ENCODE measurements around the gene GOLGA6L2.
"Not testable (repeated sequence)": the region's sequence is repeated elsewhere in the genome, so short reads cannot be mapped to it uniquely, and the experiment has no call there.

The GOLGA6L2 gene

DNA sequence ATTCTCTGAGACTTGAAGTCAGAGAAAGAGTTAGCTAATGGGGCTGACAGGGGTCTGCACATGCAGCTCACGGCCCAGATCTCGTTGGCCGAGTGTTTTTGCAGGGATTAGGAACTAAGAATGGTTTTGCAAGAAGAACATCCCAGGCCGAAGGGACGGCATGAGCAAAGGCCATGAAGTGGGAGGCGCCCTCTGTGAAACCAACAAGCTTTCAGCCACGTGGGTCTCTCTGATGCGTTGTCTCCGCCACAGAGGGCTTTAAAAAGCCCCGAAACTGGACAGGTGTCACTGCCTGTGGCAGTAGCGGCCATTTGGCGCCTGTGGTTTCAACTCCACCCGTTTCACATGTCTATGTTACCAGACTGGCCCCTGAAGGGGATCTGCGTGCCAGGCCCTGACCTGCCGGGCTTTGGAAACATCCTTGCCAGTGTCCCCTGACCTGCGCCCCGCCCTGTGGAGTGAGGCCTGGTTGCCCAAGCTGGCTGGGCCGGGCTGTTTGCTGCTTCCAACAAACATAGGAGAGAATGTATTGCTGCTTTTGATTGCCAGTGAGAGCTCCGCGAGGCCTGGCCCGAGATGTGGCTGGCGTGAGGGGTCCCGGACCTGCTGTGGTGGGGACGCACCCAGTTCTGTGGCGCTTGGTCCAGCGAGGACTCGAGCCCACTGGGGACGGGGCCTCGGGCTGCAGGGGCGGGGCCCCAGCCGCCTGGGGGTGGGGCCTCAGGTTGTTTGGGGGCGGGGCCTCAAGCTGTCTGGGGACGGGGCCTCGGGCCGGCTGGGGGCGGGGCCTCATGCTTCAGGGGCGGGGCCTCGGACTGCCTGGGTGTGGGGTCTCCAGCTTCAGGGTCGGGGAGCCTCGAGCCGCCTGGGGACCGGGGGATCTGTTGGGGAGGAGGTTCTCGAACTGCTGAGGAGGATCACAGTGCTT, 30.4 kb downstream of the GOLGA6L2 start:
- TF ChIP-seq, protein P1, sequence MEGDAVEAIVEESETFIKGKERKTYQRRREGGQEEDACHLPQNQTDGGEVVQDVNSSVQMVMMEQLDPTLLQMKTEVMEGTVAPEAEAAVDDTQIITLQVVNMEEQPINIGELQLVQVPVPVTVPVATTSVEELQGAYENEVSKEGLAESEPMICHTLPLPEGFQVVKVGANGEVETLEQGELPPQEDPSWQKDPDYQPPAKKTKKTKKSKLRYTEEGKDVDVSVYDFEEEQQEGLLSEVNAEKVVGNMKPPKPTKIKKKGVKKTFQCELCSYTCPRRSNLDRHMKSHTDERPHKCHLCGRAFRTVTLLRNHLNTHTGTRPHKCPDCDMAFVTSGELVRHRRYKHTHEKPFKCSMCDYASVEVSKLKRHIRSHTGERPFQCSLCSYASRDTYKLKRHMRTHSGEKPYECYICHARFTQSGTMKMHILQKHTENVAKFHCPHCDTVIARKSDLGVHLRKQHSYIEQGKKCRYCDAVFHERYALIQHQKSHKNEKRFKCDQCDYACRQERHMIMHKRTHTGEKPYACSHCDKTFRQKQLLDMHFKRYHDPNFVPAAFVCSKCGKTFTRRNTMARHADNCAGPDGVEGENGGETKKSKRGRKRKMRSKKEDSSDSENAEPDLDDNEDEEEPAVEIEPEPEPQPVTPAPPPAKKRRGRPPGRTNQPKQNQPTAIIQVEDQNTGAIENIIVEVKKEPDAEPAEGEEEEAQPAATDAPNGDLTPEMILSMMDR (IDR thresholded peaks at IDR 0.05; ENCODE audit: borderline replicate concordance, control extremely low read depth, extremely low read depth, insufficient read depth, missing control alignments) = no peak
- in situ Hi-C loops (cut with MboI; ENCODE audit: low sequenced_read_pairs, unreplicated experiment) = no loop called here
- DNase-seq (ENCODE audit: low spot score) = no peak

DNA sequence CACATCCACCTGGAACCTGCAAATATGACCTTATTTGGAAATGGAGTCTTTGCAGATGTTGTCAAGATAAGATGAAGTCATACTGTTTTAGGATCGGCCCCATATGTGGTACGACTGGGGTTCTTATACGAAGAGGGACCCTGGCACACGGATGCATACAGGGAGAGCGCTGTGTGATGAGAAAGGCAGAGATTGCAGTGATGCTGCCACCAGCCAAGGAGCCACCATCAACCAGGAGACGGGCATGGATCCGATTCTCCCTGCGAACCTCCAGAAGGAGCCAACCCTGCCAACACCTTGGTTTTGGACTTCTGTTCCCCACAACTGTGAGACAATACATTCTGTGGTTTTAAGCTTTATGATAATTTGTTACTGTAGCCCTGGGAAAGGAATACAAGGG, 31.2 kb downstream of the GOLGA6L2 start:
- DNase-seq (ENCODE audit: low spot score); in situ Hi-C loops (cut with MboI; ENCODE audit: low sequenced_read_pairs, unreplicated experiment): not testable (repeated sequence)

DNA sequence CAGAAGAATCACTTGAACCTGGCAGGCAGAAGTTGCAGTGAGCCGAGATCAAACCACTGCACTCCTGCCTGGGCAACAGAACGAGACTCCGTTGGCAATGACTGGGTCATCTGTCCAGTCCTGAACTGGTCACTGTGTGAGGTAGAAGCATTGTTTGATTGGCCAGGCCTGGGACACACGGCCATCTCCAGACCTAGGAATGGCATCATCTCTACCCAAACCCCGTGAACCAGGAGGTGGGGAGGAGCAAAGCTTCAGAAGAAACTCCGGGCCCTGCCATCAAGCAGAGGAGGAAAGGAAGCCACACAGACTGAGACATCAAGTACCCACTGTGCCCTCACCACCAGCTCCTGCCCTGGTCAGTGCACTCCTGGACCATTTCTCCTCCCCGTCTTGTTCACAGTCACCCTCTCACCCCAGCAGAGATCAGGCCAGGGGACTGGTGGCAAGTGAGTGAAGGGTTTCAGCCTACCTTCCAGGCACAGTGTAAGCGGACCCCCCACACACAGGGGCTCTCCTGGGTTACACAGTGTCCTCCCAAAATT, 31.6 kb downstream of the GOLGA6L2 start:
- no peak for DNase-seq (ENCODE audit: low spot score)
- TF ChIP-seq, protein P1 (IDR thresholded peaks at IDR 0.05; ENCODE audit: borderline replicate concordance, control extremely low read depth, extremely low read depth, insufficient read depth, missing control alignments) = no peak
- in situ Hi-C loops (cut with MboI; ENCODE audit: low sequenced_read_pairs, unreplicated experiment) = no loop called here

DNA sequence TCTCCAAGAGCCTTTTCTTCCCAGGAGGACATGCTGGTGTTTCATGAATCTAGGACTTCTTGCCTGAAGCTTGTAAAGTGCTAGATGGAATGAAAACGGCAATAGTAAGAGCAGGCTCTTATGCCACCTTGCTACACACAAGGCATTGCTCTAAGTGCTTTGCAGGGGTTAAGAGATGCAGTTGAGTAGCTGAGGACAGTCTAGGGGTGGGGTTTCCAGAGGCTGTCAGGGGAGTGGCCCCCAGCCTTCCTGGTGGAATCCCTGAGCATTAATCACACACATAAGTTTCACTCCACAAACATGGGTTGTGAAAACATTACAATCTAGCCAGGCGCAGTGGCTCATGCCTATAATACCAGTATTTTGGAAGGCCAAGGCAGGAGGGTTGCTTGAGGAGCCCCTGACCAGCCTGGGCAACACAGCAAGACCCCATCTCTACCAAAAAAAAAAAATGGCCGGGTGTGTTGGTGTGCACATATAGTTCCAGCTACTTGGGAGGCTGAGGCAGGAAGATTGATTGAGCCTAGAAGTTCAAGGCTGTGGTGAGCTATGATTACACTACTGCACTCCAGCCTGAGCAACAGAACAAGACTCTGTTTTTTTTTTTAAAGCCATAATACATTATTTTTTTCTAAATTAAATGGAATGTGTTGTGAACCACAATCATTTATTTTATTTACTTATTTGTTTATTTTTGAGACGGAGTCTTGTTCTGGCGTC, 34.0 kb downstream of the GOLGA6L2 start:
- in situ Hi-C loops (cut with MboI; ENCODE audit: low sequenced_read_pairs, unreplicated experiment); DNase-seq (ENCODE audit: low spot score): not testable (repeated sequence)

DNA sequence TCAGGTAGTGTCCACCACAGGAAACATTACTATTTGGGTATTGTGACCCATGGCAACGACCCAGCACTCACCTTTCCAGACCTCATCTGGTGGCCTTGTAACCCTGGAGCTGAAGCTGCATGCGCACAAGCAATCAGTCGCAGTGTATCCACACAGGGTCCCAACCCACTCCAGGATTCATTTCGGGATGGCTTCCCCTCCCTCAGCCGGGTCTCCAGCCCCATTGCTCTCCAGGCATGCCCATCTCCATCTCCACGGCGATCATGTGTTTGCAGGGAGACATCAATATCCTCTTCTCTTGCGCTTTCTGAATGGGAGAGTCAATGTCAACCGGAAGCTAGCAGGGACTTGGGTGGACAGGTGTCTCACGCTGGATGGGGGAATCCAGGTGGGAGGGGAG, 35.2 kb downstream of the GOLGA6L2 start:
- TF ChIP-seq, protein P1 (IDR thresholded peaks at IDR 0.05; ENCODE audit: borderline replicate concordance, control extremely low read depth, extremely low read depth, insufficient read depth, missing control alignments) = no peak
- DNase-seq (ENCODE audit: low spot score) = no peak
- in situ Hi-C loops (cut with MboI; ENCODE audit: low sequenced_read_pairs, unreplicated experiment) = no loop called here

DNA sequence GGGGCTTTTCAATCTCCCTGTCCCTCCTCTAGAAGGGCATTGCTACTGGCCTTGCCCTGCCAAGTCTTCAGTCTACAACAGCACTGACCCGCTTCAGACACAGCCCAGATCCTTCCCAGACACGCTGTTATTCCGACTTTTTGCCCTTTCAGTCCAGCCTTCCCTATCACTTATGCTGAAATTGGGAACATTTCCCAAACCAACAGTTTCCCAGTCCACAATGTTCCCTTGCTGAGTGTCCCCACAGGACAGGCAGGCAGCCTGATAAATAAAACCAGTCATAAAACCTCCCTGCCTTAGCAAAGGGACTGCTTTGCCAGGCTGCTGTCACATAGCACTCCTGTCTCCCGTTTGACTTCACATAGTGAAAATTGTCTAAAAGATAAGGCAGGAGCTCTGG, 43.5 kb downstream of the GOLGA6L2 start:
- no peak for DNase-seq (ENCODE audit: low spot score)

DNA sequence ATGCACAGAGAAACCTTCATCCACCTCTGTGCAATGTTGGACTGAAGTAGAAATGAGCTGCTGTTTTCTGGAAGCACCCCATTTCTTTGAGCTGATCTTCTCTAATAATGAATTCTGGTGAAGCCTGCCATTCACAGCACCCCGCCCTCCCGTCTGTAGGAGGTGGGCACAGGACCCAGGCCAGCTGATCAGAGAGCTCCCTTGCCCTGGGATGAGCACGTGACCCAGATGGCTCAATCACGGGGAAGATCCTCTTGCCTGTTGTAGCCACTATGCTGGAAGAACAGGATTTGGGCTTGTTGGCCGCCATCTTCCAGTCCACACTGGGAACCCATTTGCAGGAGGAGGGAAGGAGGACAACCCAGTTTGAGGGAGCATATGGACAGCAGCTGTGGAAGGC, 44.5 kb downstream of the GOLGA6L2 start:
- in situ Hi-C loops (cut with MboI; ENCODE audit: low sequenced_read_pairs, unreplicated experiment) = no loop called here
- TF ChIP-seq, protein P1 (IDR thresholded peaks at IDR 0.05; ENCODE audit: borderline replicate concordance, control extremely low read depth, extremely low read depth, insufficient read depth, missing control alignments) = no peak
- DNase-seq (ENCODE audit: low spot score) = no peak

More for the DNA sequence above, 43.5 kb downstream of the GOLGA6L2 start:
- in situ Hi-C loops (cut with MboI; ENCODE audit: low sequenced_read_pairs, unreplicated experiment) = no loop called here
- TF ChIP-seq, protein P1 (IDR thresholded peaks at IDR 0.05; ENCODE audit: borderline replicate concordance, control extremely low read depth, extremely low read depth, insufficient read depth, missing control alignments) = no peak
